Neural progenitor cell (in vitro differentiated cells): ENCODE data around the gene ZFPM1.

Experiments used
- CTCF ChIP-seq: fragments of 200-600 bp; sonication (generic); IDR thresholded peaks from 2 replicates; pipeline ENCODE4 v1.5.1; 2017; ENCODE audit warnings: antibody characterized with exemption, mild to moderate bottlenecking
- EZH2 ChIP-seq: fragments of 200-600 bp; sonication (generic); IDR thresholded peaks from 2 replicates; pipeline ENCODE4 v1.6.1; 2017; ENCODE audit warnings: antibody characterized with exemption, mild to moderate bottlenecking, moderate library complexity

GRCh38 chr16:88537859-88538258, 84.8 kb downstream of the ZFPM1 start:
- no peak for TF ChIP-seq CTCF
- no peak for TF ChIP-seq EZH2
